HG03571 (cell line): ENCODE measurements around the gene PIK3AP1.
"Not testable (repeated sequence)": the region's sequence is repeated elsewhere in the genome, so short reads cannot be mapped to it uniquely, and the experiment has no call there.

ENCODE experiments used
- ATAC-seq: cut with Tn5 transposase; IDR thresholded peaks from one replicate; pipeline ENCODE4 v1.9.1; 2021; ENCODE audit not compliant: unreplicated experiment

The PIK3AP1 gene

DNA sequence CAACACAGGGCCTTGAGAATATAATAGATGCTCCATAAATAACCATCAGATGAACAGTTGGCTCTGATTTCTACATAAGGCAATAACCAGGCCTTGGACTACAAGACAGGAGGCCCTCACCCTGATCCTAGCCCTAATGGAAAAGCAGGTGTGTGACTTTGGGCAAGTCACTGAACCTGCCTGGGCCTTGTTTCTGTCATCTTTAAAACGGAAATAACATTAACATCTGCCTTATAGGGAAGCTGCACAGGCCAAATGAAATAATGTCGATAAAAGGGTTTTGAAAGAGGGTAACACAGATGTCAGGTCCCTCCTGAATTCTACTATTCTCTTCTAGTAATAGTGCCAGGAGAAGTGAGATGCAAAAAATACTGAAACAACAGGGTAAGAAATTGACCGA lies 20.7 kb downstream of the PIK3AP1 start:
- no peak for ATAC-seq

DNA sequence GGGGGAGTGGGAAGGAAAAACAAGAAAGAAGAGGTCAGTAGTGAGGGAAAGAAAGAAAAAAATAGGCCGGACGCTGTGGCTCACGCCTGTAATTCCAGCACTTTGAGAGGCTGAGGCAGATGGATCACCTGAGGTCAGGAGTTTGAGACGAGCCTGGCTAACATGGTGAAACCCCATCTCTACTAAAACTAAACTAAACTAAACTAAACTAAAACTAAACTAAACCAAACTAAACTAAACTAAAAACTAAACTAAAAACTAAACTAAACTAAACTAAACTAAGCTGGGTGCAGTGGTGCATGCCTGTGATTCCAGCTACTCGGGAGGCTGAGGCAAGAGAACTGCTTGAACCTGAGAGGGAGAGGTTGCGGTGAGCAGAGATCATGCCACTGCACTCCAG lies 22.0 kb downstream of the PIK3AP1 start:
- ATAC-seq: not testable (repeated sequence)

DNA sequence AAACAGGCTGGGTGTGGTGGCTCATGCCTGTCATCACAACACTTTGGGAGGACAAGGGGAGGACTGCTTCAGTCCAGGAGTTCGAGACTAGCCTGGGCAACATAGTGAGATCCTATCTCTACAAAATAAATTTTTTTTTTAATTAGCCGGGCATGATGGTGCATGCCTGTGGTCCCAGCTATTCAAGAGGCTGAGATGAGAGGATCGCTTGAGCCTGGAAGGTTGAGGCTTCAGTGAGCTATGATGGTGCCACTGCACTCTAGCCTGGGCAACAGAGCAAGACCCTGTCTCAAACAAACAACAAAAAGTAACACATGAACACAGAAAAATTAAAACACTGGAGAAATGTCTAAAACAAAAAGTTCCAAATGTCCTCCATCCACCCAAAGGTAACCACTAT lies 22.9 kb downstream of the PIK3AP1 start:
- no peak for ATAC-seq

DNA sequence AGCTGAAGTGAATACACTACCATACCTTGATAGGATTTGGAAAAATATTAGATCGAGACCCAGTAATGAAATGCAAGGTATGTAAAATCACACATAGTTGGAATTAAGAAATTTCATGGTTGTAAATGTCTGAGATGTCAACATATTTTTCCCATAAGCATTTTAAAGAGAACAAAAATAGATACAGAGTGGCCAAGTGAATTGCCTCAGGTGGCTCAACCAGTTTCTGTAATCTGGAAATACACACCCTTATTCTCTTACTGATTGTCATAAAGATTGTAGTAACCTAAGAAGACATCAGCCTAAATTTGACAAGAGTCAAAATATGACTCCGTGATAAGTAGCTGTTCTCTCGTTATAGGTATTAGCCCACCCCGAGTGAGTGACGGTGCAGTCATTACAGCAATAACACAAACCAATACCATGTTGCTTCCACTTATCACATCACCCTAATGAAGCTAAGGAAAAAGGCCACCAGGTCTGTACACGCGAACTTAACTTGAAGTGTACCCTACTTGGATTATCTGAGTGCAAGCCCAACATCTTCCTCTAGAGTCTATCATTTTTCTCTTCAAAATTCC lies 23.4 kb downstream of the PIK3AP1 start:
- no peak for ATAC-seq

DNA sequence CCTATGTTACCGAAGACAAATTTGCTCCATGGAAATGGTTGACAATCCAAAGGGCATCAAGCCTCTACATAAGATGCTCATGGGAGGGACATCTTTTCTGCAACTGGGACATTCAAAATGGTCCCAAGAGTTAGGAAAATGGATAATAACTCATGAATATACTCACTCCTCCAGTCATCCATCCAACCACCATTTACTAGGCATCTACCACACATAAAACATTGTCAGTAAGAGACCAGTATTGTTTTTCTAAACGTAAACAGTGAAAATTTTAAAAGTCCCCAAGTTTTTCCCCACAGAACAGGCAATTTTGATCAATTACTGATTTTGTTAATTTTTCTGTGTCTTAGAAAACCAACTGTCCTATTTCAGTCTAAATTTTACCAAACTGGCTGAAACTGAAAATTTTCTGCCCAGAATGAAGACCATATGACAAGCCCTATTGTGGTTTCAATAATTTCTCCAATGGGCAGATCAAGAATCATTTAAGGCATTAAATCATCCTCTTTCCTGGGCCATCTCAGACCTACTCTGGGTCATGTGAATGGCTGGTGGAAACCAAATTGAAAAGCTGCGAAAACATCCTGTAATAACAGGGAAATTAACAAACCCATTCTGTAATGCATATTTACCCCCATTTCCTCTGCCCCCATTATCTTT lies 24.2 kb downstream of the PIK3AP1 start:
- ATAC-seq: no peak

DNA sequence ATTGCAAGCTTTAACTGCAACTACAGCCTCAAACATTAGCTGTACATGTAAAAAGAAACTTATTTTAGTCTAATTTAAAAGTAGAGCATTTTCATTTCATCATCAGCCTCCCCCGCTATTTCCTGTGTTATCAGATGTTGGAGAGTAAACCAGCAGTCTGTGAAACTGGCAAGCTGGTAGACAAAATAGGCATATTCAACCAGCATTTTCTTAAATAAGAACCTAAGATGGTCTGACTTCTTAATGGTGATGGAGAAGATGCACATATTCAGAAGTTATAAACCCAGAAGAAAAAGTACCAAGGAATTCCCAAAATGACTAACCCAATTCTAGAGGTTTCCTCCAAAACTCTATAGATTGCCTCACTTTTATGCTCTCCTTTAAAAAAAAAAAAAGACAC lies 24.9 kb downstream of the PIK3AP1 start:
- ATAC-seq: no peak

DNA sequence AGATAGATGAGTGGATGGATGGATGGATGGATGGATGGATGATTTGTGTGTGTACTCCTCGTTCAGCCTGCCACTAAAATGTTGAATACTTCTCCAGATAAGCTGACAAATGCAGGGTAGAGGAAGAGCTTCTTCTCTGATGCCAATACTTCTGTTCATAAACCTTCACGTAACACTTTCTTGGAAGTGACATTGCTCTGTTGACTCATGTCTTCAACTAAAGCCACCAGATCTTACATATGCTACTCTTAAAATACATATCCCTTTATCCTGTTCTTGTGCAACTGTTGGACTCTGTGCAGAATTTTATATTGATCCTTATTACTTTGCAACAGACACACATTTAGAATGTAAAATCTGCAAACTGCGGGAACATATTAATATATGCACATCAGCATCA lies 26.9 kb downstream of the PIK3AP1 start:
- ATAC-seq: no peak

DNA sequence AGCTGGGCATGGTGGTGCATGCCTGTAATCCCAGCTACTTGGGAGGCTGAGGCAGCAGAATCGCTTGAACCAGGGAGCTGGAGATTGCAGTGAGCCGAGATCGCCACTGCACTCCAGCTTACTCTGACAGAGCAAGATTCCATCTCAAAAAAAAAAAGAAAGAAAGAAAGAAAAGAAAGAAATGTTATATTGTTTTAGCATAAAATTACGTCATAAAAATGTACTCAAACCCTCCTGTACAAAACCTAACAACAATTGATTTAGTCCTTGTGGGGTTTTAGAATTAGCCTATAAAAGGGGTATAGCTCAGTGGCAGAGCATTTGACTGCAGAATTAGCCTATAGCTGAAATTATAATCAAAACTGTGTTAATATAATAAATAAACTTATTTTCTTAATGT lies 27.9 kb downstream of the PIK3AP1 start:
- no peak for ATAC-seq

DNA sequence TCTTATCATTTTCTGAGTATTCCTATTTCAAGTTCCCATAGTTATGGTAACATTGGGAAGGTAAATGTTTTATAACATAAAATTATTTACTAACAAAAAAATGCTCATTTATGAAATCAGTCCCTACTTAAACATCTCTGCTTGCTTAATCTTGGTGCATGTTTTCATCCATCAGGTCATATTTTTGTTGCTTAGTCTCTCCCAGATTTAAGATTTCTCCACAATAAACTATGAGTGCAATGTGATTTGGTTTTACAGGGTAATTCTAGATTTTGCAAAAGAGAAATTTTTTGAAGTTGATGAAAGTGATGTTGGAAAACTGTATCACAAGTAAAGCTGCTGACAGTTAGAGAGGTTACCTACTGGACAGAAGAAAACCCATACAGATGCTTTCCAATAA lies 28.6 kb downstream of the PIK3AP1 start:
- ATAC-seq: no peak

DNA sequence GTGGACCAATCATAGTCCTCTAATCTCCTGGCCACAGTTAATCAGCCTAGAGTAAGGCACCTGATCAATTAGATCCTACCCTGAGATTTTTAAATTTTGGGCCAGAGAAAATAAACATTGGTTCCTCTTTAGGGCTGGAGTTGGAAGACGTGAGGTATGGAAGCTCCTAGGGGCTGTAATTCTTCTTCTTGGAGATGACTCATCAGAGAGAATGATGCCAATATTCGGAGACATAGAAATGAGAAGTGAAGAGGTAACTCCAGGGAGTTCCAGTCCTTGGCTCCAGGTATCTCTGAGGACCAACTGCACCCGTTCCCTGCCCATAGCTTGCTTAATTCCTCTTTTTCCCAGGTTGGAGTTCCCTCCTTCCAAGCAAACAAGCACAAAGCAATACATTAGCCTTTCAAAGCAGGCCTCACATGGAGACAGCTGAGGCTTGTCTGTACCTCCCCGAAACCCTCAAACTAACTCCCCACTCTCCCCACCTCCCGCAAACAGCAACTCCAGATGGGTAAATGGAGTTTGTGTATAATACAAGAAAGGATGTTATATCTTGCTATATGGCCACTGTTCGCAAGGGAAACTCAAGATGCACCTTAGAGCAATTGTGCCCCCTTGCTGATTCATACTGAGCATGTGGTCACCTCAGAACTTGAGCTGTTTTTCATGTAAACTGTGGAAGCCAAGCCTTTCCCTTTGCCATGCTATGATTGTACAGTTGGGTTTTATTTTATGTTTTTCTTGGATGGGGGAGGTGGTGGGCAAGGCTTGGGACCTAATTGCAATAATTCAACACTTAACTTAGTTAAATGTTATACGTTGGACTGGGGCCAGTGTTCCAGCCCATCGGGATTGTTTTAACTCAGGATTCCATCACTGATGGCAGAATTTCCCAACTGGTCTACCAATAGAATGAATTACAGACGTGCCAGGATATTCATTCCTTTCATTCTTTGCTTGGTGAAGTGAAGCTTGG lies 29.3 kb downstream of the PIK3AP1 start:
- ATAC-seq: no peak

DNA sequence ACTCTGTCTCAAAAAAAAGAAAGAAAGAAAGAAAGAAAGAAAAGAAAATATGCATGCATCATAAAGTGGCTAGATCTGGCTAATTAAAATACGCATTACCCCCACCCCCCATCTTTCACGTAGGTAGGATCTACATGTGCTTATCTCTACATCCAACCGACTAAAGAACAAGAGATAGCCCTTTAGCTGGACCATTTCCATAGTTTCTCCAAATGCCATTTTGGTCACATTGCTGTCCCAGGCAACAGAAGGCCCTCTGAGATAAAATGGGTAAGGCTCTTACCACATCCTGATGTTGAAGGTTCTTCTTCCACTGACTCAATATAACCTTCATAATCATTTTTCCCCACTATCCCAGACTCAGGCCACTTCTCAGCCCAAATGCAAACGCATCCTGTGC lies 31.5 kb downstream of the PIK3AP1 start:
- ATAC-seq: no peak

DNA sequence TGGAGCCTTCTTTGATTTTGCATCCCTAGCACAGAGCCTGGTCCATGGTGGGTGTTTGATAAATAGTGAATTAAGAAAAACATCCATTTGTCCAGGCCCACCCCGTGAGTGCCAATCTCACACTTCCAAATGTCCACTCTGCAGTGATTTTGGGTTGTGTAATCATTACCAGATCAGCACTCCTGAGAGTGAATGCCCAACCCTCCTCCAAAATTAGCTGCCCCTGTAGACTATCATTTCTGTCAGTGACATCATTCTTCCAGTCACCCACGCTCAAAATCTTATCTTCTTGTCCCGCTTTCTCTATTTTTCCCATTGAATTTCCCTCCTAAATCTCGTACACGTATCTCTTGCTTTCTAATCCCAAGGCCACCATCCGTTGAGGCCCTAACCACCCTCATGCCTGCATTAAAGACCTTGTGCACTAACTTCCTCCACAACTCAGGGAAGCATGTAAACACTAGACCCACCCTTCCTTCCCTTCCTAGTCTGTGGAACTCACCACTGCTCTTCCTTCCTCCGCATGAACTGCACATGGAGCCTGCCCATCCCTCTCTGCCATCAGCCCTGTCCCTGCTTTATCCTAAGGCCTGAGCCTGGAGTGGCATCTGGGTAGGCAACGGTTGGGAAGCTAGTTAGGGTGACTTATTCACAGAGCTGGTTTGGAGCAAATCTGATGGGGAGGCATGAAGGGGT lies 32.8 kb downstream of the PIK3AP1 start:
- no peak for ATAC-seq

DNA sequence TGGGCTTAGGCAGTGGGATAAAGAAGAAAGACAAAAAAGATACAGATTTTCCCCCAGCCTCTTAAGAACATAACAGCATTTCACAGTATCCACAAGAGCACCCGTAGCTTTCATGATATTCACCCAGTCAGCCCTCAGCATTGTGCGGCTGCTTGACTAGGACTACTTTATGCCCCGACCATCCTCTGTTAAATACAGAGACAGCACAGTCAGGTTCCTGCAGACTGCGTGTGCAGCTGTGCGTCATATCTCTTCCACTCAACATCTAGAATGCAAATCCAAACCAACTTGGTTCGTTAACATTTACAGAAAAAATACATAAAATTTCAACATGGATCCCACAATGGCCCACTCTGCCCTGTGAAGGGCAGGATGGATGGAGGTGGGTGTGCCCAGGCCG lies 33.8 kb downstream of the PIK3AP1 start:
- no peak for ATAC-seq

DNA sequence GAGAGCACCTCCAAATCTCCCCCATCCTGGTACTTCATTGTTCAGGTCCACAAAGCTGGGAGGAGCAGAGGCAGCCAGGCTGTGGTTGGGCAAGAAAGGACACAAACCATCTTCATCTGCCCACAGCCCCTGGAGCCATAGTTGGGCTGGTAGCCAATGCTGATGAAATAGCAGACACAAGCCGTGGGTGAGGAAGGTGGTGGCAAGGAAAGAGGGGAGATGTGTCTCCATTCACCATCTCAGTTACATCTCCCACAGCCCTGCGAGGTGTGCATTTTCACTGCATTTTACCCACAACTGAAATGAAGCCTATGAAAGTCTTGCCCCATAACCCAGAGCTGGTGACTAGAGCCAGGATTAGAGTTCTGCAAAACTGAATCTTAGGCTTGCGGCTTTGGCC lies 35.0 kb downstream of the PIK3AP1 start:
- ATAC-seq: no peak

DNA sequence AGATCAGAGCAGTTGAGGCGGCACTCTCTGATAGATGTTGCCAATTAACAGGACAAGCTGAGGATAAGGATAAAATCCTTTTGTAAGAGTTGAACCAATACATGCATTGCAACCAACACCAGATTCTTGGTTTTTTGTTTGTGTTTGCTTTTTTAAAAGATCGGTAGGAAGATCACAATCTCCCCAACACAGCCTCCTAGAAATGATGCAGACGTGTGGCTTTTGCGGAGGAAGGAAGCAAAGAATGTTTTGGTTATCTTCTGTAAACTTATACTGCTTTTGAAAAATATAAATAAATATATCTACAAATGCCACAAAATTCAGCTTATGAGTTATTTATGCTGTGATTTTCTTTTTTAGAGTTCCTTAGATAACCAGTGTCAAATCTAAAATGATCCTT lies 35.5 kb downstream of the PIK3AP1 start:
- no peak for ATAC-seq

DNA sequence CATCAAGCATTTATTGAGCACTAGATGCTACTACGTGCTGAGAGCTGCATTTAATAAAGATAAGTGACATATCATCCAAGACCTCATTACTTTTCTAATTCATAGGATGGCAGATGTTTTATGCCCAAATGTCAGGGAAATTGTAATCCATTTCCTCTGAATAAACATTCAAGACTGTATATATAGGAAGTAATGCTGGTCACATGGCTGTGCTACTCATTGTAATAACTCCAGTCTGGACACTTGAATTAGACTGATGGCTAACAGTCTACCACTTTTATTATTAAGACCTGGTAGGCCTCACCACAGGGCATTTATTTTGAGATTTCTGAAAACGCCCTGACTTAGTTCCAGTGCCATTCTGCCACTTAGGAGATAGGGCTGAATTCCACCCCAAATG lies 36.6 kb downstream of the PIK3AP1 start:
- no peak for ATAC-seq

DNA sequence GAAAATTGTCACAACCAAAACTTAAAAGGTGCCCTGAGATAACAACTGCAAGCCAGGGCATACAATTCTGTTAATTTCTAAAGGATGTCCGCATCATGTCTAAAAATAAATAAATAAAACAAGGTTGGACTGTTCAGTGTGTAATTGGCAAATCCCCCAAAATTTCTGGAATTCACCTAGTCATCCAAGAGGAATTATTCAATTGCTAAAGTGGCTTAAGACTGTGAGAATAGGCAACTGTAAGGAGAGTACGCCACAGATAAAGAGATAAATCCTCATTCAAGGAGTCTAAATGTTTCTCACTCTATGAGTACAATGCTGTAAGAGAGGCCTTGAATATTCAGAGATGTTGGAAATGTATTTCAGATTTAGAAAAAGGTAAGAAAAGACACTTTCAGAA lies 37.2 kb downstream of the PIK3AP1 start:
- no peak for ATAC-seq

DNA sequence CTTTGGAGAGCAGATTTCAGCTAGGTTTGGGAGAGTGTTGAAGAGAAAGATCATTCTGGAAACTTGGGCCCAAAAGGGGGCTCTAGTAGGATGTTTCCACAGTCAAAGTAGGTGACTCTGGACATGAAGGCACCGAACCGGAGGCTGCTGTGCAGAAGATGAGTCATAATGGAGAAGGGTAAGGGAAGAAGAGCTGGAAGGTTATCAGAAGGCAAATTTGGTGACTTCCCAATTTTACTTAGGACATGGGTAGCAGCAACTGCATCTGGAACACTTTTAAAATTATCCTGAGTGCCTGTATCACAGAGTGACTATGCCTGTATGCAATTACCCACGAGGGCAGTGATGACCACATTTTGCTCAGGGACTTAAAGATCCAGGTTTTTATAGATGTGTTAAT lies 38.8 kb downstream of the PIK3AP1 start:
- no peak for ATAC-seq

DNA sequence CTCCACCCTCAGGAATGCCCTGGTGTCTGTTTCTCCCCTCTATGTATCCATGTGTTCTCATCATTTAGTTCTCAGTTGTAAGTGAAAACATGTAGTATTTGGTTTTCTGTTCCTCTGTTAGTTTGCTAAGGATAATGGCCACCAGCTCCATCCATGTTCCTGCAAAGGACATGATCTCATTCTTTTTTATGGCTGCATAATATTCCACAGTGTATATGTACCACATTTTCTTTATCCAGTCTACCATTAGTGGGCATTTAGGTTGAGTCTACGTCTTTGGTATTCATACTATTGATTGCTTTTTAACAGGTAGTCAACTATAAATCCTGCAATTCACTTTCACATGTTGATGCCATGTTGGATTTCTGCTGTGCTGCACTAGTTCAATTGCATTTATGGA lies 39.9 kb downstream of the PIK3AP1 start:
- not testable (repeated sequence) for ATAC-seq

DNA sequence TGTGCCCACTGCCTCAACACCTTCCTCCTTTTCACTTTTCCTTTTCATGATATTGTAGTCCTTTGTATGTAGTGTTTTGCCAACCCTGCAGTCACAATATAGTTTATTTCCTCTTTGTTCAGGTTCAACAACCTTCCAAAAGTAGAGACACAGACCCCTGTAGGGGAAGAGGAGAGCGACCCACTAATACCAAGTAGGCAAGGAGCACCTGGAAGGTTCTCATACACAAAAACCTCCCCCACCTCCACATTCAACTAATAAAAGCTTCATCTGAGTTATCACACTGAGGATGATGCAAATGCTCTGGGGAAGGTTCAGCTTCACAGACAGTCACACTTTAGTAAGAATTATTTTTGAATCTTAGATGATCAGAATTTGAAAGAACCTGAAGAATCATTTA lies 41.6 kb downstream of the PIK3AP1 start:
- no peak for ATAC-seq

DNA sequence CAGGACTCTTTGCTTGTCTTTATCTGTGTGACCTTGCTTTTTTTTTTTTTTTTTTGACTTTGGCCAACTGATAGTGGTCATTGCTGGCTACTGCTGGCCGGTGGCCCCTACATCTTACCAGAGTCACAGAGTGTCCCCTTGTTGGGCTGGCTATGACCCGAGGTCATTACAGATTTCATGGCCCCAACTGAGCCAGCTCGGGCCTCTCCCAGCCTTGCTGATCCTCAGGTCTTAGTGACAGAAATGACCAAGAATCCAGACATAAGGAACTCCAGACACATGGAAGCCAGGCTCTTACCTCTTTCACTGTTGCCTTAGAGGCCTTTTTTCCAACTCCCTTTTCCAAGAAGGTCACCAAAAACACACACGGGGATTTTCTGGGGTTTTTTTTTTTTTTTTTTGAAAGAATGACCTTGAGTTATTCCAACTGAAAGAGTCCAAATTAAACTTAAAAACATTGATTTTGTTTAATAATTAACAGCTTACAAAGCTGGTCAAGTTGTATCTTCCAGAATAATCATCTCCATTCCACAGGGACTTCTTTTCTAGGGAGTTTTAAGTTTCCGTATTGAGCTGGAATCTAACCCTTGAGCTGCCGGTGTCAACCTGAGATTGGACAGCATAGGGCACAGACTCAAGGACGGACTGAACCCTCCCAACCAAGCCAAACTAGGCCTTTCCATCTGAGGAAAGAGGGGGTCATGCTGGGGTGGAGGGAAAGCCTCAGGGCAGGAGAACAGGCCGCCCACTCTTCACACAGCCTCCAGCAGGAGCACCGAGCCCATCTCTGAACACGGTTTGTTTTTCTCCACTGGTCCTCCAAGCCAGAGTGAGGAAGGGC lies 43.8 kb downstream of the PIK3AP1 start:
- ATAC-seq: no peak
